ENCODE results near the gene TMEM218.

DNA sequence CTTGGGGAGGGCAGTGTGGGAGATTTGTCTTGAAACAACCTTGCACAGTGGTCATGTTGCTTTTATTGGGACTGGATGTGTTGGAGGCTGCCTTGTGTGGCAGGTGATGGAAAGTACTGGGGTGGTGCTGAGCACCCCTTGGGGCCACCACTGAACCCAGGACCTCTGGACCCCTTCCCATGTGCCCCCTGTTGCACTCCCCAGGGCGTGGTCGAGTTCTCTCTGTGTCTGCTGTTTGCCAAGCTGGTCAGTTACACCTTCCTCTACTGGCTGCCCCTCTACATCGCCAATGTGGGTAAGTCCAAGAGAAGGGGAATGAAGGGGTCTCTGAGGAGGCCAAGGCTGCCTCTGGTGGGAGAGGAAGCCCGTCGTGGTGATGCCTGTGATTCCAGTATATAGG is 29.4 kb downstream of the TMEM218 start:
- TF ChIP-seq, protein P1, sequence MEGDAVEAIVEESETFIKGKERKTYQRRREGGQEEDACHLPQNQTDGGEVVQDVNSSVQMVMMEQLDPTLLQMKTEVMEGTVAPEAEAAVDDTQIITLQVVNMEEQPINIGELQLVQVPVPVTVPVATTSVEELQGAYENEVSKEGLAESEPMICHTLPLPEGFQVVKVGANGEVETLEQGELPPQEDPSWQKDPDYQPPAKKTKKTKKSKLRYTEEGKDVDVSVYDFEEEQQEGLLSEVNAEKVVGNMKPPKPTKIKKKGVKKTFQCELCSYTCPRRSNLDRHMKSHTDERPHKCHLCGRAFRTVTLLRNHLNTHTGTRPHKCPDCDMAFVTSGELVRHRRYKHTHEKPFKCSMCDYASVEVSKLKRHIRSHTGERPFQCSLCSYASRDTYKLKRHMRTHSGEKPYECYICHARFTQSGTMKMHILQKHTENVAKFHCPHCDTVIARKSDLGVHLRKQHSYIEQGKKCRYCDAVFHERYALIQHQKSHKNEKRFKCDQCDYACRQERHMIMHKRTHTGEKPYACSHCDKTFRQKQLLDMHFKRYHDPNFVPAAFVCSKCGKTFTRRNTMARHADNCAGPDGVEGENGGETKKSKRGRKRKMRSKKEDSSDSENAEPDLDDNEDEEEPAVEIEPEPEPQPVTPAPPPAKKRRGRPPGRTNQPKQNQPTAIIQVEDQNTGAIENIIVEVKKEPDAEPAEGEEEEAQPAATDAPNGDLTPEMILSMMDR (IDR thresholded peaks at IDR 0.05) = no peak
- TF ChIP-seq POLR2A (IDR thresholded peaks at IDR 0.05) (no peak), EP300 (IDR thresholded peaks at IDR 0.05) (no peak), POLR2AphosphoS5 (IDR thresholded peaks at IDR 0.05) (no peak)
